HG02759 (cell line): ENCODE data around the gene CCDC12.
"Not testable (repeated sequence)": the region's sequence is repeated elsewhere in the genome, so short reads cannot be mapped to it uniquely, and the experiment has no call there.

ENCODE experiments used
- ATAC-seq: cut with Tn5 transposase; IDR thresholded peaks from one replicate; pipeline ENCODE4 v1.9.1; 2021; ENCODE audit warnings: mild to moderate bottlenecking, moderate library complexity; ENCODE audit not compliant: unreplicated experiment

The CCDC12 gene

DNA sequence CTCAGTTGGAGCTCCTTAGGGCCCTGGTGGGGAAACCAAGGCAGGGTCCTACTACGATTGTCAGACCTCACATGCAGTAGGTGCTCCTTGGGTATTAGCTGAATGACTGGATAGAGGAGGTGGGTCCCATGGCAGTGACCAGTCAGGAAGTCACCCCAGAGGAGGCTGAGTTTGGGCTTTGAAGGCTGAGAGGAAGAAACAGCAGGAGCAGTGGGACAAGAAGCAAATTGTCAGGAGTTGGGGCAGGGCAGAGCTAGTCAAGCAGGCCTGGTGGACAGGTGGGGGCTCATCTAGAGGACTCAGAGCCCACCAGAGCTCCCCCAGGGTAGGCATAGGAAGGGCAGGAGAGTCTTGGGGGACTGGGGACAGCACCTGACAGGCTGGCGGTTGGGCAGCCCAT, 6.0 kb upstream of the CCDC12 start:
- ATAC-seq, result no peak

DNA sequence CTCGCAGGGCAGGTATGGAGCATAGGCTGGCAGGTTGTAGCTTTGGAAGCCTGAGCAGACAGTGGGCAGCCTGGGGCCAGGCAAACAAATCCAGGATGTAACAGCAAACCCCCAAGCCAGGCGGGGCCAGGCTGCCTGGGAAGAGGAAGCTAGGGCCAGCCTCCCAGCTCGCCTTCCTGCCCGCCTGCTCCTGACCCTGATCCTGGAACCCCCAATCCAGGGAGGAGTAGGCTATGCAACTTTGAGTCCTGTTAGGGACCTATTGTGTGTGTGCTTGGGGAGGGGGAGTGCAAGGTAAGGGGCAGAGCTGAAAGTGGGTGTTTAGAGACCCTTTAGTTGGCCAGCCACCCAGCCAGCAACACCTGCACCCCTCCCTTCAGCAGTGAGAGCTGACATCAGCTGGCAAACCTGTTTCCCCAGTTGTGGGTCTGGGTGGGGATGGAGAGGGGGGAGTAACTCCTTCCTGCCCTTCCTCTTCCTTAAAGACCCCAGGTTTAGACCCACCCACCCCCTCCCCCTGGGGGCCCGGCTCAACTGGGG, 5.5 kb upstream of the CCDC12 start:
- ATAC-seq, result no peak

DNA sequence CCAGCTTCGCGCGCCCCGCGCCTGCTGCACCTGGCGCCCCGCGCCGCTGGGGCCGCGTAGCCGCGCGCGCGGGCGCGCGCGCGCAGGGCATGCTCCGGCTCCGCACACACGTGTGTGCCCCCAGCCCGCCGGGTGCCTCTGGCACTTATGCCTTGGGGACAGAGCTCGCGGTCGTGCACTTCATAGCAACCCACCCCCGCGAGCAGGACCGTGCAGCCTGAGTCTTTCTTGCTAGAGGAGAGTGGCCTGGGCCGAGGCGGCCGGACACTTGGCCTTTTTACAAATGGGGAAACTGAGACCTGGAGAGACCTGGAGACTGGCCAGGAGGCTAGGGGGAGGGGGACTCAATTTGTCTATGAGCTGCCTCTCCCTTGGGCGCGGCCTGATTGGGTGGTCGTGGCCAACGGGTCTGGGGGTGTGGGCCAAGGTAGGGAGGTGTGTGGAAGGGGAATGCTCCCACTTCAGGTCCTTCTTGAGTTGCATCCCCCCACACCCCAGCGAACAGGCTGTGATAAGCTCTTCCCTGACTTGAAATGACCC, 3.5 kb upstream of the CCDC12 start:
- peak; percentile 17 for ATAC-seq

DNA sequence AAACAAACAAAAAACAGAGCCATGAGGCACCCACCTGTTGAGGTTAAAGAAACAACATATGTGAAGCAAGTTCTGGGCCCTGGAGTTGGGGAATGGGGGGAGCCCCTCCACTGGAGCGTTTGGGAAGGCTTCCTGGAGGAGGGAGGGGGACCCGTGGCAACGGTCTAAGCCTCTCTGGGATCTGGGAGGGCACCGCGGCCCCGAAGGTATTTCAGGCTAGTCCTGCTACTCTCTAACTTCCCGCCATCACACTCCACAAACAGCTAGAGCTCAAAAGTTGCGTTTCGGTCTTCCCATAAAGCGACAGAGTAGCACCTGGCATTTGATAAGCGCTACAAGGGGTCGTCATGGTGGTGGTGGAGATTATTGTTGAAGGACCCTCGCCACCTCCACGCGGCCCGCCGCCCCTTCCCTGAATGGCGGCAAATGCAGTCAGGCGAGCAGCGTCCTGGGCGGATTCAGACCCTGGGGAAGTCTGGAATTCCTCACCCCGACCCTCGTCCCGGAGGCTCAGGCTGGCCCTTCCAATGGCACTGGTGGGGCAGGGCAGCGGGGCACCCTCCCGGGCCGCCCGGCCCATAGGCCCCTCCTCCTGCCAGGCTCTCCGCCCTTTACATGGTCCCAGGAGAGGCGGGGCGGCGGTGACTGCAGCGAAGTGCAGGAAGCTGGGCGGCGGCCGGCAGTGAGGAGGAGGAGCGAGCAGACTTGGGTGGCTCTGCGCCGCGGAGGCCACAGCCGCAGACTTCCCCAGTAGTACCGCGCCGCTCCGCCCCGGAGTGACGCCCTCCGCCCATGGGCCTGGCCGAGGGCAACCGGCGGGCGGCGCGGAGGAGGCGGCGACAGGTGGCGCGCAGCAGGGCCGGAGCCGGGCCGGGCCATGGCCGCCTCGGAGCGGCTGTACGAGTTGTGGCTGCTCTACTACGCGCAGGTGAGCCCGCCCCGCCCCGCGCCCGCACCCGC, 2.7 kb upstream of the CCDC12 start, which contains the start of gene NBEAL2:
Gene NBEAL2 (plus strand): TSS at position 682 of the 960 bp plus-strand sequence. CDS start 196 bp downstream, at position 878.
- peak; percentile 79 for ATAC-seq

DNA sequence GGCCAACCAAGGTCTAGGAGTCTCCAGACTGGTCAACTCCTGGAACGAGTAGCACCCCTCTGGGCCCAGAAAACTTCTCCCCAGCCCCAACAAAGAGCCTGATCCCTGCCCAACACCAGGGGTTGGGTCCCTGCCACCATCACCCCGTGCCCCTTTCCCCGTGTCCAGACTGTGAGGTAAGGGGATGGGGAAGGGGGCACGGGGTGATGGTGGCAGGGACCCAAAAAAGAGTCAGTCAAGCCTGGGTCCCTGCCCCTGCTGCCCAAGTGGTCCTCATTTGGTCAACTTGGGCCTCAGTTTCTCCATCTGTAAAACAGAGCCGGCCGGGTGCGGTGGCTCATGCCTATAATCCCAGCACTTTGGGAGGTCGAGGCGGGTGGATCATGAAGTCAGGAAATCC, 1.8 kb upstream of the CCDC12 start:
- no peak for ATAC-seq

DNA sequence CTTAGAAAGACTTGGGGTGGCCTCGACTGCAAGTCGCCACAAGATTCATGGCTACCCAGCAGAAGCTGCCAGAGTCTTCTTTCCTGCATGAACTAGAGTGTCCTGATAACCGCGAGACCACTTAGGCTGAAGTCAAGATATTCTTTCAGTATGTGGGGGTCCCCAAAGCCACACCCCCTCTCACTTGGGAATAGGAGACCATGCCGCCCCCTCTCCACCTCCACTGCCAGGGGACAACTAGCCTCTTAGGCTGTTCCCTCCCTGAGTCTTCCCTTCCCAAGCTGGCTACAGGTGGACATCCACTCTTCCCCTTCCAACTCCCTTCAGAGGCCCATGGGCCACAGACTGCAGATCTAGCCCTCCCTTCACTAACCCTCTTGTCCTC, 1.3 kb upstream of the CCDC12 start:
- ATAC-seq, result no peak

DNA sequence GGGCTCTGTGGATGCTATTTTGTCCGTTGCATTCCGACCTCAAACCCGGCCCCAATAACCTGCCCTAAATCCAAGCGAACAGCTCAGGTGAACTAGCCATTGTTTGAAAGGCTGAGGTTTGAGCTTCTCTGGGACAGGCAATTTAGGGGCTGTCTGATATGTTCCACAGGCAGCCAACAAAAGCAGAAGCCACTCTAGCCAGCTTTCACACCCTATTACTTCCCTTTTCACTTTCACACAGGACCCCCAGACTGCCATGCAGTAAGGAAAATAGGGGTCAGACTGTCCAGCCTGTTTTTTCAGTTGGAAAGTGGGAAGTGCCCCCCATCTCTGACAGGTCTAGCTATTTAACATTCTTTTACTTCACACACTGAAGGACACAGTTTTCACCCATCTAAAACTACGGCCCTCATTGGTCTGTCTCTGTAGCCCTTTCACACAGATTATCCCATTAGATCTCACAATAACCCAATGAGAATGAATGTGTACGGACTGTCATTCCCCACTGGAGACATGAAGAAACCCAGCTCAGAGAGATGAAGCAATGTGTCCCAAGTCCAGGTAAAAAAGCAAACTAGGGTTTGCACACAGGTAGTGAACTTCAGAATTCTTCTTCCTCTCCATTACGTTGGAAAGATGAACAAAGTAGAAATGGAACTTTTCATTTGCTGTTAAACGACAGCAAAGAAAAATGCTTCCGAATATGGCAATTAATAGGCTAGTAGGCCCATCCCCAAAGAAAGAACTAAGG, 1.9 kb downstream of the CCDC12 start:
- no peak for ATAC-seq

DNA sequence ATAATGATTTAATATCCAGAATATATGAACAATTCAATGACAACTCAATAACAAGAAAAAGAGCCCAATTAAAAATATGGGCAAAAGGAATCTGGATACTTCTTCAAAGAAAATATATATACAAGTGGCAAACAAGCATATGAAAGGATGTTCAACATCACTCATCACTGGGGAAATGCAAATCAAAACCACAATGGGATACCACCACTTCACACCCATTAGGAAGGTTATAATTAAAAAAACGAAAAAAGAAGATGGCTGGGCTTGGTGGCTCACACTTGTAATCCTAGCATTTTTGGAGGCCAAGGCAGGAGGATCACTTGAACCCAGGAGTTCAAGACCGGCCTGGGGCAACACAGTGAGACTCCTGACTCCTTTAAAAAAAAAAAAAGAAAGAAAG, 4.1 kb downstream of the CCDC12 start:
- ATAC-seq, result no peak

DNA sequence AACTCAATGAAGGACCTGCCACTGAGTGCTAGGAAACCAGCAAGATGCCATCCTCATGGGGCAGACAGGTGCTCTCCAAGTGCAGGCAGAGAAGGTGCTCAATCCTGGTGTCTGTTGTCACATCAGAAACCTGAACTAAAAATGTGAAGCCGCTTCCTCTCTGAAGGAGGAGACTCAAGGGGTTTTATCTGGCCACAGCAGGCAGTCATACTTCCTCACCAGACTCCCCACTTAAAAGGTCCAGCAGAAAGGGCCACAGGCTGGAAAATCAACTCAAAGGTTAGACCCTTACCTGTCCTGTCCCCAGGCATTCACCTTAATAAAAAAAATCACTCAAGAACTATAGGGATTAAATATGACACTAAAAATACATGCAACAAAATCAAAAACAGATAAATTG, 4.8 kb downstream of the CCDC12 start:
- no peak for ATAC-seq

DNA sequence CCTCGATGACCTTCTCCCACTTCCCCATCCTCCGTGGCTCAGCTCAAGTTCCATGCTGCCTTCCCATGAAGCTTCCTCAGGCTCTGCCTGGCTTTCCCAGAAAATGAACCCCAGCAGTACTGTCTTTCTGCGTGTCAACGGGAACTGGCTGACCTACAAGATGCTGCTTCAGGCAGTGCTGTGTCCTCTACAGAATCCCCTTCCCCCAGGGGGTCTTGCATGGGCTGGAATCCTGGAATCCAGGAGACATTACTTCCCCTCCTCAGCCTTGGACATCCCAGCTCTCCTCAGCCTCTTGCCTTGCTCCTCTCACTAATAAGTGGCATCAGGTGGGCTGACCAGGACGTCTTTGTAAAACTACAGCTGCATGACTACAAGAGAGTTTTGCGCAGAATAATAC, 5.4 kb downstream of the CCDC12 start:
- no peak for ATAC-seq

DNA sequence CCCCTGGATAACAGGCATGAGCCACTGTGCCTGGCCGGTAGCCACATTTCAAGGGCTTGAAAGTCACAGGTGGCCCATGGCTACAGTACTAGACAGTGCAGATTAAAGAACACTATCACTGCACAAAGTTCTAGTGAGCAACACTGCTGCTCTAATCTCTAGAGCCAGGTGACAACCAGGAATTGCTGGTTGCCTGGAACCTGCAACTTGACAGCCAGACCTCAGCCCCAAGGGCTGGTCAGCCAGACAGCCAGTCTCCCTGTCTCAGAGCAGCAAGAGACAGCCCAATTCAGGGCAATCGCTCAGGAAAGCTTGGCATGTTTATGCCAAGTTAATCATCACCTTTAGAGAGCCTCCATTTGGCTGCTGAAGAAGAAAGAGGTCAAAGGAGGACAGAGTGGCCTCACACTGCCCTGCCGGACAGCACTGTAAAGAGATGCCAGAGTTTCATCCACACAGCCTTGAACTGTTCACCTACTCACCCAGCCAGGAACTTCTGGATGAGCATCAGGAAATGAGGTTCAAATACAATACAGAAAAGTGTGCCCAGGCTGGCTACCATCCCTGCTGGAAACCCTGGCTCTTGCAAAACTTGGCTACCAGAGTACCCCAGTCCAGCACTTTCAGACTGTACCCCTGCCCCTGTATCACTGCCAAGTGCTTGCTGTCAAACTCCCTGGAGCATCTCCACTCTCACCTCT, 6.0 kb downstream of the CCDC12 start:
- ATAC-seq, result no peak

DNA sequence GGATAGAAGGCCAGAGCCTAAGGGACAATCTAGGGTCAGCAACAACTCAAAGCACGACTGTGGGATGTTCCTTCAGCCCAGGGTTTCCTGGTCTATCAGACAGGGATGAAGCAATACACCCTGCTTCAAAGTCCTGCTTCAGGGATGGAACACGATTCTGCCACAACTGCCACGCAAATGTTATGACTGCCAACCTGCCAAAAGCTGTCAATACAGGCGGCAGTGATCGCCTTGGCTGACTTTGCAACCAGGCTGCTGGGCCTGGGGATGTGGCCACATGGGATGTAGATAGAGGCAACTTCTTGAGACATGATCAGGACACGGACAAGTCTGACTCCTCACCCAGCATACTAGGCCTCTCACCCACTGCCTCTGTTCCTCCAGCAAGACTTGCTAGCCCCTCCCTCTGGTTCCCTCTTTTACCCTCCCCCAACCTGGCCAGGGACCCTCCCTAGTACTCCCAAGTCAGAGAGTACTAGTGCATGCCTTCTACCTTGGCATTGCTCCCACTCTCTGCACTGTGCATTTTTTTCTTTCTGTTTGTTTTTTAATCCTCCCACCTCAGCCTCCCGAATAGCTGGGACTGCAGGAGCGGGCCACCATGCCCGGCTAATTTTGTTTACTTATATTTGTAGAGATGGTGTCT, 7.6 kb downstream of the CCDC12 start:
- ATAC-seq, result no peak

DNA sequence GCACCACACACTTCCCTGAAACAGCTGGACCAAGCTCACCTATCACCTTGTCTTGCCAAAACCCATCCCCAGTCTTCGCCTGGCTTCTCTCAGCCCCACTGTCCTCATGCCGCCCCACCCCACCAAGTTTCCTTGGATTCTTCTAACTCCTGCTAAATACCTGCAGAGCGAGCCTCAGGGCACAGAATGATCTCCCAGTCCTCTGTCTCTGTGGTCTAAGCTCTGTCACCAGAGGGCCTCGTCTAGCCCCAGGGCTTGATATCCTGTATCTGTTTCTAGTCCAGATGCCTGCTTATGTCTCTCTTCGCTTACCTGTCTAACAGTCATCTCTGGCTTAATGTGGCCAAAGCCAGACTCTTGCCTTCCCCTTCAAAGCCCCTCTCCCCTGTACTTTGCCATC, 9.7 kb downstream of the CCDC12 start:
- ATAC-seq, result no peak

DNA sequence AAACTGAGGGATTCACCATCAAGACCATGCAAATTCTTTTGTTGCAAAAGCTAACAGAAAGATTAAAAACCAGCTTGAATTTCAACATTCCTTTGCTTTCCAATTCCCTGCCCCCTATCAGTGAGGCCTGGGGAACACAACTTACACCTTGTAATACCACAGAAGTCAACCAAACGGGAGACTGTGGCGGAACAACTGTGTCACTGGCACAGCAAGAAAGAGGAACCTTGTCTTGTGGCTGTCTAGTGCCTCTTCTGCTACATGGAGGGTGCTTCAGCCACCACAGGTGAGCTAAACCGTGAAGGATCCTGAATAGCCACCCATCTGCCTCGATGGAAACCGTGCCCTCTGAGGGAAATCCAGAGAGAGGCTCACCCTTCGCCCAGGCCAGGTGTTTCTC, 11.4 kb downstream of the CCDC12 start:
- no peak for ATAC-seq

DNA sequence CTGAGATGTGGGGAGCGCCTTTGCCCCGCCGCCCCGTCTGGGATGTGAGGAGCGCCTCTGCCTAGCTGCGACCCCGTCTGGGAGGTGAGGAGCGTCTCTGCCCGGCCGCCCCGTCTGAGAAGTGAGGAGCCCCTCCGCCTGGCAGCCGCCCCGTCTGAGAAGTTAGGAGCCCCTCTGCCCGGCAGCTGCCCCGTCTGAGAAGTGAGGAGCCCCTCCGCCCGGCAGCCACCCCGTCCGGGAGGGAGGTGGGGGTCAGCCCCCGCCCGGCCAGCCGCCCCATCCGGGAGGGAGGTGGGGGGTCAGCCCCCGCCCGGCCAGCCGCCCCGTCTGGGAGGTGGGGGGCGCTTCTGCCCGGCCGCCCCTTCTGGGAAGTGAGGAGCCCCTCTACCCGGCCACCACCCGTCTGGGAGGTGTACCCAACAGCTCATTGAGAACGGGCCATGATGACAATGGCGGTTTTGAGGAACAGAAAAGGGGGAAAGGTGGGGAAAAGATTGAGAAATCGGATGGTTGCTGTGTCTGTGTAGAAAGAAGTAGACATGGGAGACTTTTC, 12.4 kb downstream of the CCDC12 start:
- not testable (repeated sequence) for ATAC-seq

DNA sequence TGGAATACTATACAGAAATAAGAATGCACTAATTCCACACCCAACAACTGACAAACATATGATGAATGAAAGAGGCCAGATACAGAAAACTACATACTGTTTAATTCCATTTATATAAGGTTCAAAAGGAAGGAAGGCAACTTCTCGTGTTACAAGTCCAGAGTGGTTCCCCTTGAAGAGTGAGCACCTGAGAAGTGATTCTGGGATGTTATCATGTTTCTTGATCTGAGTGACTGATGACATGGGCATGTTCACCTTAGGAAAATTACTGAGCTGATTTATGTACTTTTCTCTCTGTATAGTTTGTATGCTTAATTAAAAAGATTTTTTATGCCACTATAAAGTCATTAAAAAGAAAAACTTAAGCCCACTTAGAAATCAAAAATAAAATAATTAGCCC, 13.6 kb downstream of the CCDC12 start:
- no peak for ATAC-seq

DNA sequence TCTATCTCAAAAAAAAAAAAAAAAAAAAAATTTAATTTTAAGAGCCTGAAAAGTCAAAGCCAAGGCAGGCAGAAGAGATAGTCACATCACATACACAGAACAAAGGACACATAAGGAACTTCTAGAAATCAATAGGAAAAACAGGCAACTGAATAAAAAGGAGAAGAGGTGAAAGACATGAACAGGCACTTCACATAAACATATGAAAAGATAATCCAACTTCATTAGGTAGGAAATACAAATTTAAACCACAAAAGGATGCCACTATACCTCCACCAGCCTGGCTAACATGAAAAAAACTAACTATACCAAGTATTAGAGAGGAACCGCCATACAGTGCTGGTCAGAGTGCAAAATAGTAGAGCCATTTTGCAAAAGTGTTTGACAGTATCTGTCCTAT, 14.1 kb downstream of the CCDC12 start:
- no peak for ATAC-seq

DNA sequence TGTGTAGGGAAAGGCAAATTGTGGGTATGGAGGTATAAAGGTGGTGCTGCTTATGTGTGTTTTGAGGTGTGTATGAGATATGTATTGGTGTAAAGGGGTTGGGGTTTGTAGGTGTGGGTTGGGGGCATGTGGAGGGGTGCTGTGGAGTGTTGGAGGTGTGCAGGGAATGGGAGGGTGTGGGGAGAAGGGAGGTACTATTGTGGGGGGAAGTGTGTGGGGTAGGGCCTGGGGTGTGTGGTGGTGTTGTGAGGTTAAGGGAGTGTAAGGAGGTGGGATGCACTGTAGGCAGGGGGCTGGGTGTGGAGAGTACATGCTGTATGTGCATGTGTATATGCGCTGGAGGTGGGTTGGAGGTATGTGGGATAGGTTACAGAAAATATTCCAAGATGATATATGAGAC, 15.7 kb downstream of the CCDC12 start:
- no peak for ATAC-seq

DNA sequence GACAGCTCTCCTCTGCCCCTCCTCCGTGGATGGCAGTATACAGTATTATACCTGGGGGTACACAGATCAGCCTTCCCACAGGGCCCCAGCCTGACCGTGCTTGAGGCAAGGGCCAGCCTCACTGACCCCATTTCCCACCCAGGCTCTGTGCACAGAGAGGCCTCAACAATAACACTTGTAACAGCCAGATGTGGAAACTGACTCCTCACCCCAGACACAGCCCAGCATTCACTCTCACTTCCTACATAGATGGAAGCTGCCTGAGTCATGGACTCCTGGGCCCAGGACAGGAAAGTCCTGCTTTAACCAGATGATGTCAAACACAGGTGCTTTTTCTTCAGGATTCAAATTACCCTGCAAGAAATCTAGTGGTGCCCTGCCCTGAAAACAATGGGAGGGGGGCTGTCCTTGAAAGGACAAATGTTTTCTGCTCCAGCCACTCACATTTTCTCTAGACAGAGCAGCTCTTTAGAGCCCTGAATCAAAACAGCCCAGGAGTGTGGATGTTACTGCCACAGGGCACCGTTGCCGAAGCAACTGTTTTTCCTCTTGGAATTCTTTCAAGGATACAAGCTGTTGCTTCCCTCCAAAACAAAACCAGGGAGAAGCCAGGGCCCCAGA, 16.4 kb downstream of the CCDC12 start:
- ATAC-seq, result no peak

DNA sequence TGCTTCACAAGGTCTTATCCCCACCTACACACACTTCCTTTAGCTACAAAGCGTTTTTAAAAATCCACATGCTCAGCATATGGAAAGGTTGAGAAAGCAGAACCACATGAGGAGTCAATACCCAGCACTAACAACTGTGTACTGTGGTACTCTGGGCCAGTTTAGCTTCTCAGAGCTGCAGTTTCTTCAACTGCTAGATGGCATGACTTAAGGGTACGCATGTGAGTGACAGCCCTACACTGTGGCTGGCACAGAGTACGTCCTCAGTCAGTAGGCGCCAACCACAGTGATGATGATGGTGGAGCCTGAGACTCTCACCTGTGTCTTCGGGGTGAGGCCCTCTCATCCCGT, 17.4 kb downstream of the CCDC12 start:
- ATAC-seq, result no peak
